ENCODE data around the gene CCM2L. TPM values are rescaled to one million over a fixed set of nuclear protein-coding genes. Genes with fewer than 3 reads are reported as not detected.

Gene CCM2L
- total RNA-seq, 1 donor from 2014 or later: 31.1 TPM

- no peak for DNase-seq
These were observed 13.2 kb upstream of the CCM2L start for GRCh38 chr20:31996996-31997395.

GRCh38 chr20:31998246-31998645, 12.0 kb upstream of the CCM2L start:
- DNase-seq: no peak

- DNase-seq: no peak
These were observed 6.9 kb upstream of the CCM2L start for GRCh38 chr20:32003325-32003724.

GRCh38 chr20:32004963-32005362, 5.3 kb upstream of the CCM2L start:
- no peak for DNase-seq

GRCh38 chr20:32006053-32006452, 4.2 kb upstream of the CCM2L start:
- no peak for DNase-seq

- peak; percentile 55 for DNase-seq
These were observed 3.1 kb upstream of the CCM2L start for GRCh38 chr20:32006841-32007786.

- DNase-seq: peak; percentile 91
These were observed 2.2 kb upstream of the CCM2L start for GRCh38 chr20:32007787-32008616.

GRCh38 chr20:32009564-32009963, 674 bp upstream of the CCM2L start:
- no peak for DNase-seq

GRCh38 chr20:32010666-32011065, 428 bp downstream of the CCM2L start:
- DNase-seq: peak; percentile 44

GRCh38 chr20:32012159-32012688, 2.0 kb downstream of the CCM2L start:
- DNase-seq: no peak

GRCh38 chr20:32013326-32013725, 3.1 kb downstream of the CCM2L start:
- DNase-seq: no peak

- peak; percentile 19 for DNase-seq
These were observed 7.5 kb downstream of the CCM2L start for GRCh38 chr20:32017711-32018251.

GRCh38 chr20:32018269-32019155, 8.3 kb downstream of the CCM2L start:
- DNase-seq: peak; percentile 53

GRCh38 chr20:32019156-32019510, 8.9 kb downstream of the CCM2L start:
- peak; percentile 44 for DNase-seq

GRCh38 chr20:32019563-32020463, 9.6 kb downstream of the CCM2L start:
- DNase-seq: no peak

GRCh38 chr20:32021091-32021490, 10.9 kb downstream of the CCM2L start:
- DNase-seq: no peak

- DNase-seq: no peak
These were observed 14.6 kb downstream of the CCM2L start for GRCh38 chr20:32024683-32025295.

- DNase-seq: no peak
These were observed 17.4 kb downstream of the CCM2L start for GRCh38 chr20:32027643-32028042.

- DNase-seq: peak; percentile 24
These were observed 18.6 kb downstream of the CCM2L start for GRCh38 chr20:32028647-32029372.

GRCh38 chr20:32029561-32029960, 19.3 kb downstream of the CCM2L start:
- no peak for DNase-seq

Measured in dermis blood vessel endothelial cell (primary cell).